ENCODE data around the gene PRDM5.

- TF ChIP-seq HDAC2 (IDR thresholded peaks at IDR 0.05), result no peak
- TF ChIP-seq CTCF (IDR thresholded peaks at IDR 0.05 in 2 of 3, conservative IDR thresholded peaks at IDR 0.05 in 1 of 3; ENCODE audit: control insufficient read depth in 2 of 3, extremely low read depth in 1 of 3, insufficient read depth in 1 of 3, low read depth in 3 of 3, low read length in 3 of 3), result no peak
- TF ChIP-seq POLR2AphosphoS5 (IDR thresholded peaks at IDR 0.05; ENCODE audit: low read length), result no peak
- TF ChIP-seq POLR2A (IDR thresholded peaks at IDR 0.05; ENCODE audit: low read depth, low read length), result no peak
- TF ChIP-seq RAD51 (IDR thresholded peaks at IDR 0.05), result no peak
- TF ChIP-seq HDAC6 (IDR thresholded peaks at IDR 0.05; ENCODE audit: unreplicated experiment), result no peak
- no peak for TF ChIP-seq CREB1 (IDR thresholded peaks at IDR 0.05; ENCODE audit: low read depth)
- TF ChIP-seq HDGF (IDR thresholded peaks at IDR 0.05), result no peak
- no peak for TF ChIP-seq REST (IDR thresholded peaks at IDR 0.05; ENCODE audit: low read depth, low read length)
- no peak for TF ChIP-seq E4F1 (IDR thresholded peaks at IDR 0.05; ENCODE audit: borderline replicate concordance, partially characterized antibody)
- TF ChIP-seq GABPA (IDR thresholded peaks at IDR 0.05; ENCODE audit: low read depth), result no peak
- no peak for TF ChIP-seq LARP7 (IDR thresholded peaks at IDR 0.05)
- TF ChIP-seq NFIC (IDR thresholded peaks at IDR 0.05; ENCODE audit: low read depth, low read length), result no peak
- no peak for TF ChIP-seq MAX (IDR thresholded peaks at IDR 0.05; ENCODE audit: low read depth, low read length)
Measured at GRCh38 chr4:120965938-120966337, 43.4 kb upstream of the PRDM5 start.
